HG02588 (cell line): Measurements from ENCODE around the gene ACSF3.
"Not testable (repeated sequence)": the region's sequence is repeated elsewhere in the genome, so short reads cannot be mapped to it uniquely, and the experiment has no call there.

Experiments
- ATAC-seq: cut with Tn5 transposase; IDR thresholded peaks from one replicate; pipeline ENCODE4 v1.9.1; 2021; ENCODE audit warnings: mild to moderate bottlenecking, moderate library complexity; ENCODE audit not compliant: unreplicated experiment

The ACSF3 gene

GRCh38 chr16:89185887-89186592 is 92.4 kb downstream of the ACSF3 start:
- ATAC-seq, result not testable (repeated sequence)

DNA sequence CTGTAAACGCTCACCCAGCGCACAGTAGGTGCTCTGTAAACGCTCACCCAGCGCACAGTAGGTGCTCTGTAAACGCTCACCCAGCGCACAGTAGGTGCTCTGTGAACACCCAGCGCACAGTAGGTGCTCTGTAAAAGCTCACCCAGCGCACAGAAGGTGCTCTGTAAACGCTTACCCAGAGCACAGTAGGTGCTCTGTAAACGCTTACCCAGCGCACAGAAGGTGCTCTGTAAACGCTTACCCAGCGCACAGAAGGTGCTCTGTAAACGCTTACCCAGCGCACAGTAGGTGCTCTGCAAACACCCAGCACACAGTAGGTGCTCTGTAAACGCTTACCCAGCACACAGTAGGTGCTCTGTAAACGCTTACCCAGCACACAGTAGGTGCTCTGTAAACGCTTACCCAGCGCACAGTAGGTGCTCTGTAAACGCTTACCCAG is 93.0 kb downstream of the ACSF3 start:
- not testable (repeated sequence) for ATAC-seq

- ATAC-seq, result no peak
These were observed 93.5 kb downstream of the ACSF3 start for GRCh38 chr16:89187032-89187769.

DNA sequence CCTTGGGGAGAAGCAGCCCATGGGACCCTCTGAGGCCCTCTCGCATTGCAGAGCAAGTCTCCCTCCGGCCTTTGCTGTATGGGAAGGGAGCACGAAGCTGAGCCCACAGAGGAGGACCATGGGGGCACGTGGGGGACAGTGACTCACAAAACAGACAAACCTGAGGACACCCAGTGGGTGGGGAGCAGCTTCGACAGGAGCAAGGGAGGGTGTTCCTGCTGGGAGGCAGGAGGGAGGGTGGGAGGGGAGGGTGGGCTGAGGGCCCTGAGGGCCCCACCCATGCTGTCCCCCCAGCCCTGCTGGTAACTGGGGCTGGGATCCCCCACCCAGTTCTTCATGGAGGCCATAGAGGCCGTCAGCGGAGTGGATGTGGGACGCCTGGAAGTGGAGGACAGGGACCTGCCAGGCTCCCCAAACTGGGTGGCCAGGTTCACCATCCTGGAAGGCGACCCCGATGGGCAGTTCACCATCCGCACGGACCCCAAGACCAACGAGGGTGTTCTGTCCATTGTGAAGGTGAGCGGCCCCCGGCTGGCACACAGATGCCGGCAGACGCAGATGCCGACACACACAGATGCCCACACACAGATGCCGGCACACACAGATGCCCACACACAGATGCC is 94.2 kb downstream of the ACSF3 start:
- no peak for ATAC-seq

DNA sequence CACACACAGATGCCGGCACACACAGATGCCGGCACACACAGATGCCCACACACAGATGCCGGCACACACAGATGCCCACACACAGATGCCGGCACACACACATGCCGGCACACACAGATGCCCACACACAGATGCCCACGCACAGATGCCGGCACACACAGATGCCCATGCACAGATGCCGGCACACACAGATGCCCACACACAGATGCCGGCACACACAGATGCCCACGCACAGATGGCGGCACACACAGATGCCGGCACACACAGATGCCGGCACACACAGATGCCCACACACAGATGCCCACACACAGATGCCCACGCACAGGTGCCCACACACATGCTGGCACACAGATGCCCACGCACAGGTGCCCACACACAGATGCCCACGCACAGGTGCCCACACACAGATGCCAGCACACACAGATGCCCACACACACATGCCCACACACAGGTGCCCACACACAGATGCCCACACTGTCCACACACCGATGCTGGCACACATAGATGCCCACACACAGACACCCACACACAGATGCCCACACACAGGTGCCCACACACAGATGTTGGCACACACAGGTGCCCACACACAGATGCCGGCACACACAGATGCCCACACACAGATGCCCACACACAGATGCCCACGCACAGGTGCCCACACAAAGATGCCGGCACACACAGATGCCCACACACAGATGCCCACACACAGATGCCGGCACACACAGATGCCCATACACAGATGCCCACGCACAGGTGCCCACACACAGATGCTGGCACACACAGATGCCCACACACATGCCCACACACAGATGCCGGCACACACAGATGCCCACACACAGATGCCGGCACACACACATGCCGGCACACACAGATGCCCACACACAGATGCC is 95.1 kb downstream of the ACSF3 start:
- not testable (repeated sequence) for ATAC-seq

GRCh38 chr16:89189358-89190025 is 95.8 kb downstream of the ACSF3 start:
- ATAC-seq, result no peak

GRCh38 chr16:89190150-89190958 is 96.7 kb downstream of the ACSF3 start:
- ATAC-seq, result no peak

GRCh38 chr16:89191033-89191900 is 97.6 kb downstream of the ACSF3 start:
- no peak for ATAC-seq

GRCh38 chr16:89191901-89192185 is 98.2 kb downstream of the ACSF3 start:
- no peak for ATAC-seq

DNA sequence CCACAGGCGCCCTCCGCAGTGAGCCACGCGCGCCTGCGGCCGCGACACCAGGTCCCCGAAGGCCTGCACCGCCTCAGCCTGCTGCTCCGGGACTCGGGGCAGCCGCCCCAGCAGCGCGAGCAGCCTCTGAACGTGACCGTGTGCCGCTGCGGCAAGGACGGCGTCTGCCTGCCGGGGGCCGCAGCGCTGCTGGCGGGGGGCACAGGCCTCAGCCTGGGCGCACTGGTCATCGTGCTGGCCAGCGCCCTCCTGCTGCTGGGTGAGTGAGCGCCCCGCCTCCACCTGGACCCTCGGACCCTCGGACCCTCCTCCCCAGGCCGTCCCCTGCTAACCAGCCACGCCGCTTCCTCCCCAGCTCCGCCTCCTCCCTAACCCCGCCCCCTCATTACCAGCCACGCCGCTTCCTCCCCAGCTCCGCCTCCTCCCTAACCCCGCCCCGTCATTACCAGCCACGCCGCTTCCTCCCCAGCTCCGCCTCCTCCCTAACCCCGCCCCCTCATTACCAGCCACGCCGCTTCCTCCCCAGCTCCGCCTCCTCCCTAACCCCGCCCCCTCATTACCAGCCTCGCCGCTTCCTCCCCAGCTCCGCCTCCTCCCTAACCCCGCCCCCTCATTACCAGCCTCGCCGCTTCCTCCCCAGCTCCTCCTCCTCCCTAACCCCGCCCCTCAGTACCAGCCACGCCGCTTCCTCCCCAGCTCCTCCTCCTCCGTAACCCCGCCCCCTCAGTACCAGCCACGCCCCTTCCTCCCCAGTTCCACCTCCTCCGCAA is 98.7 kb downstream of the ACSF3 start:
- ATAC-seq, result not testable (repeated sequence)

- ATAC-seq, result no peak
These were observed 99.4 kb downstream of the ACSF3 start for GRCh38 chr16:89192956-89193575.

DNA sequence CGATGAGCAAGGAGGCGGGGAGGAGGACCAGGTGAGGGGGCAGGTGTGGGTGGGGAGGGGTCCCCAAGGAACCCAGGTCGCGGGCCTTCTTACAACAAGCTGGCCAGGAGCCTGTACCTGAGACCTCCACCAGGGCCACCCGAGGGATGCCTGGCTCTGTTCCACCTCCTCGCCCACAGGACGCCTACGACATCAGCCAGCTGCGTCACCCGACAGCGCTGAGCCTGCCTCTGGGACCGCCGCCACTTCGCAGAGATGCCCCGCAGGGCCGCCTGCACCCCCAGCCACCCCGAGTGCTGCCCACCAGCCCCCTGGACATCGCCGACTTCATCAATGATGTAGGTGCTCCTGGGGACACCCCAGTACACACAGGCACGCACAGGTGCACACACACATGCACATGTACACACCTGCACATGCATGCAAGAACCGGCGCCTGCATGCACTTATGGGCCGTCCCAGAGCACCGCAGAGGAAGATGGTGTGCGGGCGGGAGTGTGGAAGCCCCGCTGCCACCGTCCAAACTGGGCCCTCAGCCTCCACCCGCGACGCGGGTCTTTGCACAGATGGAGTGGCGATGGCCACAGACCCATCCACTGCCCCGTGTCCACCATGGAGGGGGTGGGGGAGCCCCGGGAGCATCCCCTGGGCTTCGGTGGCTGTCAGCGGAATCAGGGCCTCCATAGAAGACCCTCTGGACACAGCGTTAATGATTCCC is 100.1 kb downstream of the ACSF3 start:
- ATAC-seq, result no peak

GRCh38 chr16:89194340-89195311 is 101.0 kb downstream of the ACSF3 start:
- ATAC-seq, result no peak

DNA sequence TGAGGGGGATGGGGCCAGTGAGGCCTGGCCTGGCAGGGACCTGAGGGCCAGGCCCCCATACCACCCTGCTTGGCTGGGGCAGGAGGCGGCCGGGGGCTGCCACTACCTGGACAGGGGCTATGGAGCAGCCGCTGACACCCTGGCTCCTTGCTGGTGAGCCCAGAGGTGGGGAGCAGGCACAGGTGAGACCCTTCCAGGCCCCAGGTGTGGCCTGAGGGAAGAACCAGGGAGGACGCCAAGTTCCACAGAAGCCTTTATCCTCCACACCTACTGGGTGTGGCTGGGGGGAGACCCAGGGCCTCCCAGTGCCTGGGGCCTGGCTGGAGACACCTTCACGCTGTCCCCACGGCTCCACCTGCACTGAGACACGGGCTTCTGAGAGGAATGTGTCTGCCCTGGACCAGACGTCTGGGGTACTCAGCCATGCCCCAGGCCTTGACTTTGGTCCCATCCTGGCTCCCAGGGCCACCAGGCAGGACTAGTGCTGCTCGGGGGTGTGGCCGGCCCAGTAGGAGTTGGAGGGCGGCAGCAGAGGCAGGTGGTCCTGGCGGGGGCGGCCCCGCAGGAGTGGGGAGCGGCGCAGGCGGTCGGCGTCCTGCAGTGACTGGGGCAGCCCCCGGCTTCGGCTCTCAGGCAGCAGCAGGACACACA is 102.0 kb downstream of the ACSF3 start:
- ATAC-seq, result no peak

GRCh38 chr16:89197033-89197632 is 103.5 kb downstream of the ACSF3 start:
- no peak for ATAC-seq
